ENCODE results near the gene SPINT4.

- TF ChIP-seq NFIC (IDR thresholded peaks at IDR 0.05) (no peak), TAF1 (IDR thresholded peaks at IDR 0.05; ENCODE audit: low read depth) (no peak), MAX (IDR thresholded peaks at IDR 0.05) (no peak), RAD21 (IDR thresholded peaks at IDR 0.05; ENCODE audit: low read depth) (no peak), EP300 (IDR thresholded peaks at IDR 0.05; ENCODE audit: borderline replicate concordance) (no peak), CEBPB (IDR thresholded peaks at IDR 0.05) (no peak)
- TF ChIP-seq, protein P1, sequence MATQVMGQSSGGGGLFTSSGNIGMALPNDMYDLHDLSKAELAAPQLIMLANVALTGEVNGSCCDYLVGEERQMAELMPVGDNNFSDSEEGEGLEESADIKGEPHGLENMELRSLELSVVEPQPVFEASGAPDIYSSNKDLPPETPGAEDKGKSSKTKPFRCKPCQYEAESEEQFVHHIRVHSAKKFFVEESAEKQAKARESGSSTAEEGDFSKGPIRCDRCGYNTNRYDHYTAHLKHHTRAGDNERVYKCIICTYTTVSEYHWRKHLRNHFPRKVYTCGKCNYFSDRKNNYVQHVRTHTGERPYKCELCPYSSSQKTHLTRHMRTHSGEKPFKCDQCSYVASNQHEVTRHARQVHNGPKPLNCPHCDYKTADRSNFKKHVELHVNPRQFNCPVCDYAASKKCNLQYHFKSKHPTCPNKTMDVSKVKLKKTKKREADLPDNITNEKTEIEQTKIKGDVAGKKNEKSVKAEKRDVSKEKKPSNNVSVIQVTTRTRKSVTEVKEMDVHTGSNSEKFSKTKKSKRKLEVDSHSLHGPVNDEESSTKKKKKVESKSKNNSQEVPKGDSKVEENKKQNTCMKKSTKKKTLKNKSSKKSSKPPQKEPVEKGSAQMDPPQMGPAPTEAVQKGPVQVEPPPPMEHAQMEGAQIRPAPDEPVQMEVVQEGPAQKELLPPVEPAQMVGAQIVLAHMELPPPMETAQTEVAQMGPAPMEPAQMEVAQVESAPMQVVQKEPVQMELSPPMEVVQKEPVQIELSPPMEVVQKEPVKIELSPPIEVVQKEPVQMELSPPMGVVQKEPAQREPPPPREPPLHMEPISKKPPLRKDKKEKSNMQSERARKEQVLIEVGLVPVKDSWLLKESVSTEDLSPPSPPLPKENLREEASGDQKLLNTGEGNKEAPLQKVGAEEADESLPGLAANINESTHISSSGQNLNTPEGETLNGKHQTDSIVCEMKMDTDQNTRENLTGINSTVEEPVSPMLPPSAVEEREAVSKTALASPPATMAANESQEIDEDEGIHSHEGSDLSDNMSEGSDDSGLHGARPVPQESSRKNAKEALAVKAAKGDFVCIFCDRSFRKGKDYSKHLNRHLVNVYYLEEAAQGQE (IDR thresholded peaks at IDR 0.05; ENCODE audit: low read depth), result no peak
- TF ChIP-seq, protein P2, sequence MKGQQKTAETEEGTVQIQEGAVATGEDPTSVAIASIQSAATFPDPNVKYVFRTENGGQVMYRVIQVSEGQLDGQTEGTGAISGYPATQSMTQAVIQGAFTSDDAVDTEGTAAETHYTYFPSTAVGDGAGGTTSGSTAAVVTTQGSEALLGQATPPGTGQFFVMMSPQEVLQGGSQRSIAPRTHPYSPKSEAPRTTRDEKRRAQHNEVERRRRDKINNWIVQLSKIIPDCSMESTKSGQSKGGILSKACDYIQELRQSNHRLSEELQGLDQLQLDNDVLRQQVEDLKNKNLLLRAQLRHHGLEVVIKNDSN (IDR thresholded peaks at IDR 0.05), result no peak
These were observed 13.4 kb downstream of the SPINT4 start for GRCh38 chr20:45735552-45735951.

Measured in Ishikawa (cell line).